Activated CD4-positive, alpha-beta T cell treated with anti-CD3 and anti-CD28 coated beads, Interleukin-2, amount 50 U/mL, for 16 hours (primary cell): ENCODE measurements around the gene APBA3.

ENCODE experiments used
- DNase-seq: peaks from one replicate; pipeline ENCODE4 v3.0.0-alpha.2; 2020

APBA3 gene

DNA sequence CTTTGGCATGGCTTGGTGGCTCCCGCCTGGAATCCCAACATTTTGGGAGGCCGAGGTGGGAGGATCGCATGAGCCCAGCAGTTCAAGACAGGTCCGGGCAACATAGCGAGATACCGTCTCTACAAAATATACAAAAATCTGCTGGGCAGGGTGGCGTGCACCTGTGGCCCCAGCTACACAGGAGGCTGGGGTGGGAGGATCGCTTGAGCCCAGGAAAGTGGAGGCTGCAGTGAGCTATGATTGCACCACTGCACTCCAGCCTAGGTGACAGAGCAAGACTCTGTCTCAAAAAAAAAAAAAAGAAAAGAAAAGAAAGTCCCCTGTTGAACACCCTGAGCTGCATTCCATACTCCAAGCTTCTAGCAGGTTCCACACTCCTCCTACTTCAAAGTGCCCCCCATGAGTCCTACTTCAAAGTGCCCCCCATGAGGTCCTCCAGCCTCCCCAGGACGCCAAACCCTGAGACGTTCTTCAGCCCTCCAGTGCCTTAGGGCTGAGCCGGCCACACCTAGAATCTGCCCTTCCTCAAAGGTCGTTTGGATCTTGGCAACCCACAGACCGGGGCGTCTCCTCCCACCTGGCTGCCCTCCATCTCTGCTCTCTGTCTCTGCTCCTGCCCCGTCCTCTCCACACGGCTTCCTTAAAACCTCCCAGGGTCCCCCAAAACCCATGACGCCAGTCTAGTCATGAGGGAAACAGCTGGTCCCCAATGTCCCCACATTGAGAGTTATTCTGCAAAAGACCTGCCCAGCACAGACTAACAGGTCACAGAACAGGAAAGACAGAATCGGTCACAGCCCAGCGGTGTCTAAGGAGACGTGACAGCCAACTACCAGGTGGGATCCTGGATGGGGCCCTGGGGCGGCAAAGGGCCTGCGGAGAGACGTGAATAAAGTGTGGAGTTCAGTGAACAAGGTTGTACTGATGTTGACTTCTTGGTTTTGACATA lies 48.6 kb downstream of the APBA3 start:
- no peak for DNase-seq

DNA sequence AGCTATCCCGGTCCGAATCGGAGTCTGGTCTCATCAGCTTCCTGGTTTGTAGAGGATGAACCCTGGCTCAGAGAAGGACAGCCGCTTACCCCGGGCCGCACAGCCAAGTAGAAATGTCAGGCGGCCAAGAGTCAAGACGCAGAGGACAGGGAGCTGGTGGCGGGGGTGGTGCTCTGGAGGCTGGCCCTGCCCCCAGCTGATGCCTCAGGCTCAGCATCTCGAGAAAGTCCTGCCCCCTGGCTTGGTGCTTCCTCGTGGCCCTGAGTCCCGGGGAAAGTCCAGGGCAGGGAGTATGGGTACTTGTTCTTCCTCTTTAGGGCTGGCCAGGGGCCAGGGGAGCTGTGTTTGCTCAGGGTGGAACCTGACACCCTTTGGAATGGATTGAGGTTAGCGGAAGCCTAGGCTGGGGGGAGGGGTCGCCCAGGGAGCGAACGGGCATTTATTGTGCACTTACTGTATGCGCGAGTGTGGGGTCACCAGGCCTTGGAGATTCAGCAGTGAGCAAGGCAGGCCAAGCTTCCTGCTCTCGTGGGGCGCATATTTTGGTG lies 51.2 kb downstream of the APBA3 start:
- DNase-seq: no peak

DNA sequence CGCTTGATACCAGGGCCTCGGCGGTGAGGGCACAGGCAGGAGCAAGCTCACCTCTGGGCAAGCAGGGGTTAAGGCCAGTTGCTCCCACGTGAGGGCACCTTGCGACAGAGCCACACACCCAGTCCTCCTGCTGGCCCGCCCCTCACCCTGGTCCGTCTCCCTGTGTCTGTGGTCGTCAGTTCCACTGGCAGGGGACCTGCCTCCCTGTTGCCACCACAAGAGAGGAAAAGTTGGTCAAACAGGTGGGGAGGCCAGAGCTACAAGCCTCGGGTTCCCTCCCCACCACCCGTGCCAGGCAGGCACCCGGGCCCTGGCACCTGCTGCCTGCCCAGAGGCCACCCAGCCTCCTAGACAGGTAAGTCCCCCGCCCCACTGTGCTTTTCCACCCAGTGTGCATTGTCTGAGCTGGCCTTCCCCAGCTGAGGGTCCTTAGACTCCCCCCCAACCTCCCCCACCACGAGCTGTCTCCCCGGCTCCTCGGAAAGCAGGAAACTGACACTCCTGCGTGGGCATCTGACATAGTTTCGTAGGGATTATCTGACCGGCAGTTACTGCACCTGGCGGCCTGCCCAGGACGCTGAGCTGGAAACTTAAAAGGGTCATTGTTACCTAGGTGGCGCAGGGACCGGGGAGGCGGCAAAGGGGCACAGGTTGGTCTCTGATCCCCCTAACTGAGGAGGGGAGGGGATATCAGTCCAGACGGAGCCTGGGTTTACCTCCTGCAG lies 53.1 kb downstream of the APBA3 start, which contains the start of gene TJP3:
TJP3 (plus strand) TSS at position 178 of the 725 bp plus-strand sequence. CDS start 20,049 bp downstream, outside the sequence.
- DNase-seq: no peak

DNA sequence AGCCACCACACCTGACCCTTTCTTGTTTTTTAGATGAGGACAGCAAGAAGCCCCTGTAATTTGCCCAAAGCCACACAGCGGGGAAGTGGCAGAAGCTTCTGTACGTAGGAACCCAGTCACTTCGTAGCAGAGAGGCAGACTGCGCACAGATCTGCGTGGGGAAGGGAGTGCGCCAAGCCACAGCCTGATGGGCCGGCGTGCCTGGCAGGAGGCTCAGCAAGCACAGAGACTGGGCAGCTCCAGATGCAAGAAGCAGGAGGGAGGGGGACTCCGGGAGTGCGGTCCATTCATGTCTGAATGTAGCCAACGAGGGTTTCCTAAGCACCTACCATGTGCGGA lies 53.7 kb downstream of the APBA3 start:
- no peak for DNase-seq

DNA sequence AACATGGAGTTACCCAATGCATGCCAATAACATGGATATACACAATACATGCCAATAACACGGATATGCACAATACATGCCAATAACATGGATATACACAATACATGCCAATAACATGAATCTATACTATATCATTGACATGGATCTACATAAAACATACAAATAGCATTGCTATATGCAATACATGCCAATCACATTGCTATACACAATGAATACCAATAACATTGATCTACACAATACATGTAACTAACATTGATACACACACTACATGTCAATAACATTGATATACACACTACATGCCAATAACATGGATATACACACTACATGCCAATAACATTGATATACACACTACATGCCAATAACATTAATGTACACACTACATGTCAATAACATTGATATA lies 60.3 kb downstream of the APBA3 start:
- DNase-seq: no peak
